SJCRH30 (cell line): ENCODE results near the gene AGRN. TPM values are rescaled to one million over a fixed set of nuclear protein-coding genes. Genes with fewer than 3 reads are reported as not detected.
A peak's percentile ranks its signal among the peaks of the same experiment; 100 is the strongest.
"Not testable (repeated sequence)": the region's sequence is repeated elsewhere in the genome, so short reads cannot be mapped to it uniquely, and the experiment has no call there.

Source experiments
- DNase-seq, 2 experiments: peaks; one replicate each; pipeline ENCODE4 v3.0.0-alpha.2; 2015 to 2020
- H3K27ac ChIP-seq: fragments of 250-450 bp; sonication (Bioruptor Pico); 2 replicates; pipeline ENCODE4 v1.5.1; 2020; ENCODE audit warnings: mild to moderate bottlenecking, moderate library complexity
- H3K27me3 ChIP-seq: fragments of 250-450 bp; sonication (Bioruptor Pico); 2 replicates; pipeline ENCODE4 v1.5.1; 2020; ENCODE audit warnings: mild to moderate bottlenecking, moderate library complexity
- H3K36me3 ChIP-seq: fragments of 250-450 bp; sonication (Bioruptor Pico); 2 replicates; pipeline ENCODE4 v1.5.1; 2020; ENCODE audit warnings: mild to moderate bottlenecking, moderate library complexity
- H3K4me1 ChIP-seq: fragments of 250-450 bp; sonication (Bioruptor Pico); 2 replicates; pipeline ENCODE4 v1.5.1; 2020; ENCODE audit warnings: mild to moderate bottlenecking, moderate library complexity
- H3K4me3 ChIP-seq: fragments of 250-450 bp; sonication (Bioruptor Pico); 2 replicates; pipeline ENCODE4 v1.5.1; 2020; ENCODE audit warnings: mild to moderate bottlenecking, moderate library complexity
- H3K9me3 ChIP-seq: fragments of 250-450 bp; sonication (Bioruptor Pico); replicated peaks from 2 replicates; pipeline ENCODE4 v1.5.1; 2020; ENCODE audit warnings: mild to moderate bottlenecking, moderate library complexity
- total RNA-seq: library from RNA; depleted of rRNA; stranded (reverse); fragments of >200 nt; shearing (Covaris generic); gene quantifications from 2 replicates; pipeline ENCODE4 v1.2.3, GENCODE V29; 2014

The AGRN gene
- total RNA-seq, 1 experiment from 2014 or later: 13.7 TPM

GRCh38 chr1:978069-978834, 41.7 kb upstream of the AGRN start:
- Histone ChIP-seq H3K9me3 (0 out of 2 replicates have a peak, but pooled peaks cover 3% of the 10 kb centered on the region), H3K4me1 (peaks cover 2% of the 10 kb centered on the region; the same call in 1 of the 2 replicates), H3K36me3 (no peaks in the 10 kb centered on the region), H3K27ac (no peak overlapping the region), H3K27me3 (peaks cover 21% of the 10 kb centered on the region), H3K4me3 (no peak overlapping the region)
- no peak for DNase-seq

GRCh38 chr1:978835-979743, 40.8 kb upstream of the AGRN start:
- no peak overlapping the region for H3K4me3 ChIP-seq
- no peak for DNase-seq

GRCh38 chr1:979744-980072, 40.2 kb upstream of the AGRN start:
- no peaks in the 10 kb centered on the region for H3K36me3 ChIP-seq
- peaks cover 28% of the 10 kb centered on the region for H3K27me3 ChIP-seq
- no peak overlapping the region for H3K4me3 ChIP-seq
- 0 out of 2 replicates have a peak, but pooled peaks cover 3% of the 10 kb centered on the region for H3K9me3 ChIP-seq
- H3K27ac ChIP-seq: no peak overlapping the region
- DNase-seq: no peak
- H3K4me1 ChIP-seq: peaks cover 2% of the 10 kb centered on the region; the same call in 1 of the 2 replicates

More at GRCh38 chr1:978835-979743, 40.8 kb upstream of the AGRN start:
- Histone ChIP-seq H3K27ac (no peak overlapping the region), H3K27me3 (peaks cover 28% of the 10 kb centered on the region), H3K9me3 (0 out of 2 replicates have a peak, but pooled peaks cover 3% of the 10 kb centered on the region), H3K36me3 (no peaks in the 10 kb centered on the region), H3K4me1 (peaks cover 2% of the 10 kb centered on the region; the same call in 1 of the 2 replicates)

- H3K4me1 ChIP-seq: peaks cover 2% of the 10 kb centered on the region; the same call in 1 of the 2 replicates
- 0 out of 2 replicates have a peak, but pooled peaks cover 3% of the 10 kb centered on the region for H3K9me3 ChIP-seq
- no peaks in the 10 kb centered on the region for H3K36me3 ChIP-seq
- no peak for DNase-seq
- no peak overlapping the region for H3K4me3 ChIP-seq
- H3K27me3 ChIP-seq: peaks cover 25% of the 10 kb centered on the region
- no peak overlapping the region for H3K27ac ChIP-seq
These were observed 39.8 kb upstream of the AGRN start for GRCh38 chr1:980137-980571.

- DNase-seq: no peak
- no peaks in the 10 kb centered on the region for H3K36me3 ChIP-seq
- no peak overlapping the region for H3K27ac ChIP-seq
- no peak overlapping the region for H3K4me3 ChIP-seq
- peaks cover 2% of the 10 kb centered on the region; the same call in 1 of the 2 replicates for H3K4me1 ChIP-seq
- H3K9me3 ChIP-seq: 0 out of 2 replicates have a peak, but pooled peaks cover 3% of the 10 kb centered on the region
- peaks cover 30% of the 10 kb centered on the region for H3K27me3 ChIP-seq
These were observed 39.1 kb upstream of the AGRN start for GRCh38 chr1:980602-981395.

- no peak for DNase-seq
- H3K36me3 ChIP-seq: no peaks in the 10 kb centered on the region
- H3K4me3 ChIP-seq: no peak overlapping the region
- H3K27ac ChIP-seq: no peak overlapping the region
- H3K4me1 ChIP-seq: no peaks in the 10 kb centered on the region
- H3K9me3 ChIP-seq: 0 out of 2 replicates have a peak, but pooled peaks cover 3% of the 10 kb centered on the region
- H3K27me3 ChIP-seq: peaks cover 30% of the 10 kb centered on the region
These were observed 38.4 kb upstream of the AGRN start for GRCh38 chr1:981491-981954.

- Histone ChIP-seq H3K36me3 (no peaks in the 10 kb centered on the region), H3K9me3 (0 out of 2 replicates have a peak, but pooled peaks cover 3% of the 10 kb centered on the region), H3K4me1 (no peaks in the 10 kb centered on the region), H3K27ac (no peak within 1 kb of the TSS), H3K27me3 (peaks cover 30% of the 10 kb centered on the region), H3K4me3 (no peak within 1 kb of the TSS)
- no peak for DNase-seq
These were observed 37.9 kb upstream of the AGRN start, which contains the start of gene PERM1 for GRCh38 chr1:981955-982558. Gene PERM1, minus strand, starts transcription at chr1:982093. Its CDS starts 1,064 bp downstream, at chr1:981029.

GRCh38 chr1:982765-983436, 37.0 kb upstream of the AGRN start:
- Histone ChIP-seq H3K9me3 (0 out of 2 replicates have a peak, but pooled peaks cover 3% of the 10 kb centered on the region), H3K27me3 (peaks cover 30% of the 10 kb centered on the region)
- no peak for DNase-seq

GRCh38 chr1:983798-984475, 36.0 kb upstream of the AGRN start:
- H3K27ac ChIP-seq: no peak overlapping the region
- H3K27me3 ChIP-seq: peaks cover 30% of the 10 kb centered on the region
- no peaks in the 10 kb centered on the region for H3K4me1 ChIP-seq
- H3K36me3 ChIP-seq: no peaks in the 10 kb centered on the region
- peak; percentile 46 to 62 for DNase-seq
- no peak overlapping the region for H3K4me3 ChIP-seq
- H3K9me3 ChIP-seq: no peaks in the 10 kb centered on the region

More at GRCh38 chr1:982765-983436, 37.0 kb upstream of the AGRN start:
- H3K36me3 ChIP-seq: no peaks in the 10 kb centered on the region
- H3K4me1 ChIP-seq: no peaks in the 10 kb centered on the region
- no peak overlapping the region for H3K4me3 ChIP-seq
- H3K27ac ChIP-seq: no peak overlapping the region

- Histone ChIP-seq H3K9me3 (no peaks in the 10 kb centered on the region), H3K36me3 (no peaks in the 10 kb centered on the region), H3K27me3 (peaks cover 30% of the 10 kb centered on the region), H3K4me3 (no peak overlapping the region), H3K27ac (no peak overlapping the region), H3K4me1 (no peaks in the 10 kb centered on the region)
- no peak for DNase-seq
These were observed 35.5 kb upstream of the AGRN start for GRCh38 chr1:984476-984814.

GRCh38 chr1:985126-985525, 34.8 kb upstream of the AGRN start:
- DNase-seq: no peak
- Histone ChIP-seq H3K36me3 (no peaks in the 10 kb centered on the region), H3K27me3 (peaks cover 30% of the 10 kb centered on the region), H3K4me1 (no peaks in the 10 kb centered on the region), H3K9me3 (no peaks in the 10 kb centered on the region), H3K27ac (no peak overlapping the region), H3K4me3 (no peak overlapping the region)

GRCh38 chr1:988061-988460, 31.9 kb upstream of the AGRN start:
- not testable (repeated sequence) for H3K4me3 ChIP-seq, H3K36me3 ChIP-seq, H3K9me3 ChIP-seq, H3K4me1 ChIP-seq, DNase-seq, H3K27ac ChIP-seq
- H3K27me3 ChIP-seq: peaks cover 14% of the 10 kb centered on the region

- not testable (repeated sequence) for H3K27me3 ChIP-seq, H3K36me3 ChIP-seq, DNase-seq, H3K4me3 ChIP-seq, H3K27ac ChIP-seq, H3K9me3 ChIP-seq, H3K4me1 ChIP-seq
These were observed 28.6 kb upstream of the AGRN start for GRCh38 chr1:991275-991674.
